ENCODE measurements around the gene TMEM130. TPM values are rescaled to one million over a fixed set of nuclear protein-coding genes. Genes with fewer than 3 reads are reported as not detected.

Gene TMEM130
- total and polyA plus RNA-seq, 5 donors from 2014 or later: not detected

- H3K9me3 ChIP-seq (ENCODE audit: control insufficient read depth in 2 of 2, low read length in 2 of 2): no peaks in the 10 kb centered on the region
- Mint-ChIP-seq H3K27ac (no peak overlapping the region), H3K4me3 (no peak overlapping the region), H3K27me3 (no peaks in the 10 kb centered on the region), H3K36me3 (no peaks in the 10 kb centered on the region), H3K4me1 (no peaks in the 10 kb centered on the region), H3K9me3 (no peaks in the 10 kb centered on the region)
- no peaks in the 10 kb centered on the region for H3K27me3 ChIP-seq (ENCODE audit: control insufficient read depth, insufficient read depth, low read length)
- H3K27ac ChIP-seq (ENCODE audit: insufficient read depth, low read length, poor library complexity, severe bottlenecking): no peak overlapping the region
- H3K36me3 ChIP-seq (ENCODE audit: control insufficient read depth, insufficient read depth, low read length): no peaks in the 10 kb centered on the region
- no peak overlapping the region for H3K4me3 ChIP-seq (ENCODE audit: low read depth, low read length)
- ATAC-seq (ENCODE audit: low read depth in 2 of 2) (no peak), DNase-seq (no peak)
- no peaks in the 10 kb centered on the region for H3K4me1 ChIP-seq (ENCODE audit: control insufficient read depth, insufficient read depth, low read length, poor library complexity, severe bottlenecking)
Observed at GRCh38 chr7:98816967-98817710, 52.7 kb downstream of the TMEM130 start.

GRCh38 chr7:98816241-98816640 is 53.6 kb downstream of the TMEM130 start:
- H3K36me3 Mint-ChIP-seq: no peaks in the 10 kb centered on the region
- H3K9me3 ChIP-seq (ENCODE audit: control insufficient read depth in 2 of 2, low read length in 2 of 2): no peaks in the 10 kb centered on the region
- H3K4me3 ChIP-seq (ENCODE audit: low read depth, low read length): no peak overlapping the region
- no peaks in the 10 kb centered on the region for H3K27me3 Mint-ChIP-seq
- no peaks in the 10 kb centered on the region for H3K27me3 ChIP-seq (ENCODE audit: control insufficient read depth, insufficient read depth, low read length)
- no peak overlapping the region for H3K27ac ChIP-seq (ENCODE audit: insufficient read depth, low read length, poor library complexity, severe bottlenecking)
- no peaks in the 10 kb centered on the region for H3K9me3 Mint-ChIP-seq
- H3K27ac Mint-ChIP-seq: no peak overlapping the region
- ATAC-seq (ENCODE audit: low read depth in 2 of 2) (no peak), DNase-seq (no peak)
- no peaks in the 10 kb centered on the region for H3K4me1 Mint-ChIP-seq
- no peak overlapping the region for H3K4me3 Mint-ChIP-seq
- no peaks in the 10 kb centered on the region for H3K4me1 ChIP-seq (ENCODE audit: control insufficient read depth, insufficient read depth, low read length, poor library complexity, severe bottlenecking)
- H3K36me3 ChIP-seq (ENCODE audit: control insufficient read depth, insufficient read depth, low read length): no peaks in the 10 kb centered on the region

GRCh38 chr7:98815313-98815712 is 54.5 kb downstream of the TMEM130 start:
- Mint-ChIP-seq H3K9me3 (no peaks in the 10 kb centered on the region), H3K4me3 (no peak overlapping the region), H3K27ac (peak overlapping the region in 1 of 3 donors; percentile 61), H3K27me3 (no peaks in the 10 kb centered on the region), H3K4me1 (no peaks in the 10 kb centered on the region), H3K36me3 (no peaks in the 10 kb centered on the region)
- Histone ChIP-seq H3K9me3 (ENCODE audit: control insufficient read depth in 2 of 2, low read length in 2 of 2) (no peaks in the 10 kb centered on the region), H3K4me3 (ENCODE audit: low read depth, low read length) (no peak overlapping the region), H3K27ac (ENCODE audit: insufficient read depth, low read length, poor library complexity, severe bottlenecking) (no peak overlapping the region), H3K27me3 (ENCODE audit: control insufficient read depth, insufficient read depth, low read length) (no peaks in the 10 kb centered on the region), H3K4me1 (ENCODE audit: control insufficient read depth, insufficient read depth, low read length, poor library complexity, severe bottlenecking) (no peaks in the 10 kb centered on the region), H3K36me3 (ENCODE audit: control insufficient read depth, insufficient read depth, low read length) (no peaks in the 10 kb centered on the region)
- ATAC-seq (ENCODE audit: low read depth in 2 of 2) (no peak), DNase-seq (no peak)

GRCh38 chr7:98811299-98811698 is 58.5 kb downstream of the TMEM130 start:
- ATAC-seq (ENCODE audit: low read depth in 2 of 2) (no peak), DNase-seq (no peak)
- Mint-ChIP-seq H3K27me3 (no peaks in the 10 kb centered on the region), H3K9me3 (peaks cover 0 to 6% (median 0%) of the 10 kb centered on the region in 7 donors), H3K27ac (no peak overlapping the region), H3K36me3 (no peaks in the 10 kb centered on the region), H3K4me3 (no peak overlapping the region), H3K4me1 (no peaks in the 10 kb centered on the region)
- Histone ChIP-seq H3K36me3 (ENCODE audit: control insufficient read depth, insufficient read depth, low read length) (no peaks in the 10 kb centered on the region), H3K9me3 (ENCODE audit: control insufficient read depth in 2 of 2, low read length in 2 of 2) (no peaks in the 10 kb centered on the region), H3K4me3 (ENCODE audit: low read depth, low read length) (no peak overlapping the region), H3K27ac (ENCODE audit: insufficient read depth, low read length, poor library complexity, severe bottlenecking) (no peak overlapping the region), H3K4me1 (ENCODE audit: control insufficient read depth, insufficient read depth, low read length, poor library complexity, severe bottlenecking) (no peaks in the 10 kb centered on the region), H3K27me3 (ENCODE audit: control insufficient read depth, insufficient read depth, low read length) (no peaks in the 10 kb centered on the region)

GRCh38 chr7:98810153-98810802 is 59.5 kb downstream of the TMEM130 start:
- no peaks in the 10 kb centered on the region for H3K36me3 Mint-ChIP-seq
- ATAC-seq (ENCODE audit: low read depth in 2 of 2) (no peak), DNase-seq (no peak)
- H3K4me3 Mint-ChIP-seq: no peak overlapping the region
- H3K27ac Mint-ChIP-seq: no peak overlapping the region
- Histone ChIP-seq H3K9me3 (ENCODE audit: control insufficient read depth in 2 of 2, low read length in 2 of 2) (no peaks in the 10 kb centered on the region), H3K4me3 (ENCODE audit: low read depth, low read length) (no peak overlapping the region), H3K27me3 (ENCODE audit: control insufficient read depth, insufficient read depth, low read length) (no peaks in the 10 kb centered on the region), H3K4me1 (ENCODE audit: control insufficient read depth, insufficient read depth, low read length, poor library complexity, severe bottlenecking) (no peaks in the 10 kb centered on the region), H3K27ac (ENCODE audit: insufficient read depth, low read length, poor library complexity, severe bottlenecking) (no peak overlapping the region), H3K36me3 (ENCODE audit: control insufficient read depth, insufficient read depth, low read length) (no peaks in the 10 kb centered on the region)
- no peaks in the 10 kb centered on the region for H3K27me3 Mint-ChIP-seq
- H3K9me3 Mint-ChIP-seq: peaks cover 0 to 6% (median 0%) of the 10 kb centered on the region in 7 donors
- no peaks in the 10 kb centered on the region for H3K4me1 Mint-ChIP-seq

GRCh38 chr7:98808751-98809460 is 60.9 kb downstream of the TMEM130 start:
- no peaks in the 10 kb centered on the region for H3K27me3 Mint-ChIP-seq
- no peaks in the 10 kb centered on the region for H3K4me1 Mint-ChIP-seq
- H3K9me3 Mint-ChIP-seq: peaks cover 0 to 6% (median 0%) of the 10 kb centered on the region in 7 donors
- Histone ChIP-seq H3K4me3 (ENCODE audit: low read depth, low read length) (no peak overlapping the region), H3K9me3 (ENCODE audit: control insufficient read depth in 2 of 2, low read length in 2 of 2) (no peaks in the 10 kb centered on the region), H3K27me3 (ENCODE audit: control insufficient read depth, insufficient read depth, low read length) (no peaks in the 10 kb centered on the region), H3K27ac (ENCODE audit: insufficient read depth, low read length, poor library complexity, severe bottlenecking) (no peak overlapping the region), H3K36me3 (ENCODE audit: control insufficient read depth, insufficient read depth, low read length) (no peaks in the 10 kb centered on the region), H3K4me1 (ENCODE audit: control insufficient read depth, insufficient read depth, low read length, poor library complexity, severe bottlenecking) (no peaks in the 10 kb centered on the region)
- no peak overlapping the region for H3K27ac Mint-ChIP-seq
- no peak overlapping the region for H3K4me3 Mint-ChIP-seq
- DNase-seq (no peak), ATAC-seq (ENCODE audit: low read depth in 2 of 2) (no peak)
- H3K36me3 Mint-ChIP-seq: no peaks in the 10 kb centered on the region

GRCh38 chr7:98807068-98808048 is 62.5 kb downstream of the TMEM130 start:
- DNase-seq (no peak), ATAC-seq (ENCODE audit: low read depth in 2 of 2) (no peak)
- H3K27ac Mint-ChIP-seq: peak overlapping the region in 1 of 3 donors; percentile 2
- Histone ChIP-seq H3K4me3 (ENCODE audit: low read depth, low read length) (no peak overlapping the region), H3K4me1 (ENCODE audit: control insufficient read depth, insufficient read depth, low read length, poor library complexity, severe bottlenecking) (no peaks in the 10 kb centered on the region), H3K9me3 (ENCODE audit: control insufficient read depth in 2 of 2, low read length in 2 of 2) (no peaks in the 10 kb centered on the region), H3K27ac (ENCODE audit: insufficient read depth, low read length, poor library complexity, severe bottlenecking) (no peak overlapping the region), H3K27me3 (ENCODE audit: control insufficient read depth, insufficient read depth, low read length) (no peaks in the 10 kb centered on the region), H3K36me3 (ENCODE audit: control insufficient read depth, insufficient read depth, low read length) (no peaks in the 10 kb centered on the region)
- H3K9me3 Mint-ChIP-seq: peaks cover 0 to 8% (median 0%) of the 10 kb centered on the region in 7 donors
- no peaks in the 10 kb centered on the region for H3K4me1 Mint-ChIP-seq
- H3K36me3 Mint-ChIP-seq: no peaks in the 10 kb centered on the region
- H3K27me3 Mint-ChIP-seq: no peaks in the 10 kb centered on the region
- no peak overlapping the region for H3K4me3 Mint-ChIP-seq

All from CD4-positive, CD25-positive, alpha-beta regulatory T cell (primary cell).